Esophagus squamous epithelium (tissue), 5 donors: ENCODE results near the gene ILK. TPM values are rescaled to one million over a fixed set of nuclear protein-coding genes. Genes with fewer than 3 reads are reported as not detected.
A peak's percentile ranks its signal among the peaks of the same experiment; 100 is the strongest.

Source experiments
- DNase-seq: peaks from one replicate; lab custom pipeline; 2025; lab: John Stamatoyannopoulos, UW
- H3K27ac ChIP-seq, 4 donors: fragments of 200-600 bp; sonication (generic); one replicate each; pipeline ENCODE4 v1.5.1; 2016 to 2019; ENCODE audit warnings: mild to moderate bottlenecking in 1 of 4
- H3K27me3 ChIP-seq, 4 donors: fragments of 200-600 bp; sonication (generic); 1 replicate in 3 of 4; 2 replicates in 1 of 4; pipeline versions ENCODE4 v1.5.1 to v1.6.0; 2017 to 2021; ENCODE audit warnings: antibody characterized with exemption in 1 of 4
- H3K36me3 ChIP-seq, 3 donors: fragments of 200-600 bp; sonication (generic); one replicate each; pipeline ENCODE4 v1.5.1; 2016 to 2019
- H3K4me1 ChIP-seq, 3 donors: fragments of 200-600 bp; sonication (generic); one replicate each; pipeline ENCODE4 v1.5.1; 2017 to 2019
- H3K4me3 ChIP-seq, 4 donors: fragments of 200-600 bp; sonication (generic); 1 replicate in 3 of 4; 2 replicates in 1 of 4; pipeline ENCODE4 v1.5.1; 2016 to 2019; ENCODE audit warnings: mild to moderate bottlenecking in 2 of 4, moderate library complexity in 1 of 4
- H3K9me3 ChIP-seq, 3 donors: fragments of 200-600 bp; sonication (generic); one replicate each; pipeline ENCODE4 v1.5.1; 2016 to 2019
- POLR2A ChIP-seq, 4 donors: fragments of 450-650 bp; IDR thresholded peaks; one replicate each; pipeline ENCODE4 v1.6.1; 2017; ENCODE audit warnings: antibody characterized with exemption in 4 of 4, mild to moderate bottlenecking in 4 of 4, moderate library complexity in 3 of 4
- WGBS, 2 donors: methylation state at CpG; one replicate each; pipeline ENCODE4 v1.1.5; 2018; 5-methylcytosine and 5-hydroxymethylcytosine counted together
- intact Hi-C: fragments of 100-400 bp; cut with DNase I; formaldehyde crosslinking; loops from one replicate; pipeline ENCODE4 v1.15.0; 2022
- total RNA-seq, 4 donors: library from RNA; depleted of rRNA; stranded (reverse); fragments of >200 nt; gene quantifications; one replicate each; pipeline ENCODE4 v1.1.0, GENCODE V29; 2016
- TF ChIP-seq, protein P1 (sequence below), 6 experiments: fragments of 450-650 bp in 4 of 6; fragments of 200-600 bp in 2 of 6; sonication (generic) in 2 of 6; IDR thresholded peaks; one replicate each; pipeline ENCODE4 v1.5.1; 2016 to 2019; ENCODE audit warnings: antibody characterized with exemption in 6 of 6, mild to moderate bottlenecking in 4 of 6, moderate library complexity in 4 of 6
- donor health status: DM: yes; HTN: yes; CAD: no.

Gene ILK
- total RNA-seq, 4 donors from 2014 or later, result 34.5 to 128 (median 49.5) TPM

DNA sequence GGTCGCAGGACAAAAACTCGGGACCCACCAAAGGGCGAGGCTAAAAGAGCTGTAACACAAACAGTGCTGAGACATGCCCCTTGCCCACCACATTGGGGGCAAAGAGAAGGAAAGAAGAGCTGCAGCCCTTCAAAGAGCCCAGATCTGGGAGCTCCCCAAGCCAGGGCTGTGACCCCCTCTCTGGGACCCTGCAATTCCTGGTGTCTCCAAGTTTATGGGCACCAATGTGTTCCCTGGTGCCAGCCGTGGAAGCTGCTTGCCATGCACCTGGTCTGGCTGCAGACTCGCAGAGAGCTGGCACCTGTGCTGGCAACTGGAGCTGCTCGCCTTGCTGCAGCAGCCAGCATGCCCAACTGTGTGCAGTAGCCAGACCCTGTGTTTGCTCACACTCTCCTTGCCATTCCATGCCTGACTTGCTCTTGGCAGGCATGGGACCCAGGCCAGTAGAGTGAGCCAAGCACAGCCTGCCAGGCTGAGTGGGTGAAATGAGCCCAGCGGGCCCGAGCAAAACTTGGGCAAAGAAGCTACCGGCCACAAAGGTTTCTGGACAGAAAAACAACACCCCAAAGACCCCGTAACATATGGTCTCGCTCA is 16.1 kb upstream of the ILK start:
- H3K9me3 ChIP-seq, result peaks cover 0 to 17% (median 17%) of the 10 kb centered on the region in 3 donors
- WGBS, 2 donors, result 49 to 50% methylated on average over 7 to 8 of the region's 11 CpGs
- no peak for DNase-seq
- no peaks in the 10 kb centered on the region for H3K27me3 ChIP-seq
- peaks cover 0 to 29% (median 0%) of the 10 kb centered on the region in 3 donors for H3K36me3 ChIP-seq
- intact Hi-C loops, result no loop called here
- no peak overlapping the region for H3K27ac ChIP-seq
- TF ChIP-seq, protein P1, sequence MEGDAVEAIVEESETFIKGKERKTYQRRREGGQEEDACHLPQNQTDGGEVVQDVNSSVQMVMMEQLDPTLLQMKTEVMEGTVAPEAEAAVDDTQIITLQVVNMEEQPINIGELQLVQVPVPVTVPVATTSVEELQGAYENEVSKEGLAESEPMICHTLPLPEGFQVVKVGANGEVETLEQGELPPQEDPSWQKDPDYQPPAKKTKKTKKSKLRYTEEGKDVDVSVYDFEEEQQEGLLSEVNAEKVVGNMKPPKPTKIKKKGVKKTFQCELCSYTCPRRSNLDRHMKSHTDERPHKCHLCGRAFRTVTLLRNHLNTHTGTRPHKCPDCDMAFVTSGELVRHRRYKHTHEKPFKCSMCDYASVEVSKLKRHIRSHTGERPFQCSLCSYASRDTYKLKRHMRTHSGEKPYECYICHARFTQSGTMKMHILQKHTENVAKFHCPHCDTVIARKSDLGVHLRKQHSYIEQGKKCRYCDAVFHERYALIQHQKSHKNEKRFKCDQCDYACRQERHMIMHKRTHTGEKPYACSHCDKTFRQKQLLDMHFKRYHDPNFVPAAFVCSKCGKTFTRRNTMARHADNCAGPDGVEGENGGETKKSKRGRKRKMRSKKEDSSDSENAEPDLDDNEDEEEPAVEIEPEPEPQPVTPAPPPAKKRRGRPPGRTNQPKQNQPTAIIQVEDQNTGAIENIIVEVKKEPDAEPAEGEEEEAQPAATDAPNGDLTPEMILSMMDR (IDR thresholded peaks at IDR 0.05), result no peak
- TF ChIP-seq POLR2A (IDR thresholded peaks at IDR 0.05), result no peak
- H3K4me1 ChIP-seq, result peaks cover 0 to 19% (median 0%) of the 10 kb centered on the region in 3 donors
- no peak overlapping the region for H3K4me3 ChIP-seq

- TF ChIP-seq, protein P1 (IDR thresholded peaks at IDR 0.05), result no peak
- TF ChIP-seq POLR2A (IDR thresholded peaks at IDR 0.05), result no peak
- Histone ChIP-seq H3K27me3 (no peaks in the 10 kb centered on the region), H3K4me3 (no peak overlapping the region), H3K9me3 (peaks cover 0 to 17% (median 16%) of the 10 kb centered on the region in 3 donors), H3K36me3 (peaks cover 0 to 35% (median 0%) of the 10 kb centered on the region in 3 donors), H3K27ac (no peak overlapping the region), H3K4me1 (peaks cover 0 to 19% (median 0%) of the 10 kb centered on the region in 3 donors)
- intact Hi-C loops, result no loop called here
- DNase-seq, result no peak
- 73 to 93% methylated on average over 1 of the region's 1 CpG for WGBS, 2 donors
Measured at GRCh38 chr11:6588018-6588417, 15.6 kb upstream of the ILK start.

GRCh38 chr11:6594142-6594768 is 9.3 kb upstream of the ILK start:
- Histone ChIP-seq H3K27ac (no peak overlapping the region), H3K4me1 (peaks cover 0 to 22% (median 3%) of the 10 kb centered on the region in 3 donors), H3K9me3 (no peaks in the 10 kb centered on the region), H3K27me3 (no peaks in the 10 kb centered on the region), H3K36me3 (peaks cover 0 to 84% (median 3%) of the 10 kb centered on the region in 3 donors), H3K4me3 (no peak overlapping the region)
- intact Hi-C loops, result no loop called here
- TF ChIP-seq, protein P1 (IDR thresholded peaks at IDR 0.05), result no peak
- no peak for TF ChIP-seq POLR2A (IDR thresholded peaks at IDR 0.05)
- DNase-seq, result no peak
- WGBS, 2 donors, result 87 to 90% methylated on average over 3 of the region's 3 CpGs

- Histone ChIP-seq H3K27ac (peak overlapping the region in 3 of 4 donors; percentile 62 to 65 (median 62)), H3K4me3 (no peak overlapping the region), H3K27me3 (no peaks in the 10 kb centered on the region), H3K9me3 (no peaks in the 10 kb centered on the region), H3K4me1 (peaks cover 2 to 39% (median 8%) of the 10 kb centered on the region in 3 donors), H3K36me3 (peaks cover 9 to 93% (median 22%) of the 10 kb centered on the region in 3 donors)
- no peak for DNase-seq
- intact Hi-C loops, result no loop called here
- WGBS, 2 donors, result 59 to 63% methylated on average over 5 of the region's 5 CpGs
- TF ChIP-seq, protein P1 (IDR thresholded peaks at IDR 0.05), result no peak
Measured at GRCh38 chr11:6596239-6596877, 7.2 kb upstream of the ILK start.

DNA sequence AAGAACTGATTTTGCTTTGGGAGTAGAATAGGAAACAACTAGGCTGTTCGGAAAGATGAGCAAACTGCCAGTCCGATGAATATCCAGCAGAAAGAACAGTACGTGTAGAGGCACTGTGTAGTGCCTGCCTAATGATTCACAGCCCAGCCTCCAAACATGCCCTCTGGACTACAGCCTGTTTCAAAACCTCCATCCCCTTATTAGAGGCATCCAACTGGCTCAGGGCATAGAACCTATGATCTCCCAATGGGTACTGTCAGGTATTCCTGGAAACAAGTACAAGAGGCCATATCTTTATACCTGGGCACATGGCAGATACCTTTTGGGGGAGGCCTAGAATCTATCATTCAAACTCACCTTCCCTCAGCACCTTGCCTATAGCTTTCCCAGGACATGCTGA is 5.0 kb upstream of the ILK start:
- Histone ChIP-seq H3K4me3 (no peak overlapping the region), H3K4me1 (peaks cover 16 to 55% (median 21%) of the 10 kb centered on the region in 3 donors), H3K27ac (peak overlapping the region in 2 of 4 donors; percentile 37 to 62), H3K36me3 (peaks cover 9 to 83% (median 23%) of the 10 kb centered on the region in 3 donors), H3K9me3 (no peaks in the 10 kb centered on the region), H3K27me3 (no peaks in the 10 kb centered on the region)
- WGBS, 2 donors, result 42 to 76% methylated on average over 3 of the region's 3 CpGs
- TF ChIP-seq, protein P1 (IDR thresholded peaks at IDR 0.05), result no peak
- TF ChIP-seq POLR2A (IDR thresholded peaks at IDR 0.05), result no peak
- intact Hi-C loops, result no loop called here
- DNase-seq, result no peak
